Endodermal cell (in vitro differentiated cells): ENCODE data around the gene KRT14. TPM values are rescaled to one million over a fixed set of nuclear protein-coding genes. Genes with fewer than 3 reads are reported as not detected.

ENCODE experiments used
- DNase-seq: peaks from one replicate; pipeline ENCODE4 v3.0.0-alpha.2; 2017
- H3K27ac ChIP-seq: 2 replicates; pipeline ENCODE4 v1.5.1; 2013; ENCODE audit warnings: mild to moderate bottlenecking, low read depth, low read length, moderate library complexity
- H3K27me3 ChIP-seq: 2 replicates; pipeline ENCODE4 v1.6.1; 2013; ENCODE audit warnings: mild to moderate bottlenecking, low read length, moderate library complexity; ENCODE audit not compliant: insufficient read depth, control insufficient read depth, poor library complexity, severe bottlenecking
- H3K36me3 ChIP-seq: 2 replicates; pipeline ENCODE4 v1.7.0; 2013; ENCODE audit warnings: mild to moderate bottlenecking, low read length, moderate library complexity; ENCODE audit not compliant: control insufficient read depth, insufficient read depth
- H3K4me1 ChIP-seq: one replicate; pipeline ENCODE4 v1.7.0; 2013; ENCODE audit warnings: low read length; ENCODE audit not compliant: control insufficient read depth, insufficient read depth
- H3K4me3 ChIP-seq: 2 replicates; pipeline ENCODE4 v1.5.1; 2013; ENCODE audit warnings: mild to moderate bottlenecking, low read length, moderate library complexity
- H3K9ac ChIP-seq: 2 replicates; pipeline ENCODE4 v1.6.1; 2013; ENCODE audit warnings: mild to moderate bottlenecking, low read length, moderate library complexity; ENCODE audit not compliant: poor library complexity, severe bottlenecking; ENCODE audit errors: extremely low read depth
- H3K9me3 ChIP-seq: 2 replicates; pipeline ENCODE4 v1.6.1; 2013; ENCODE audit warnings: mild to moderate bottlenecking, low read length, moderate library complexity; ENCODE audit not compliant: control insufficient read depth
- H3K27ac Mint-ChIP-seq: 2 replicates; pipeline ENCODE4 v1.8.0; 2020; ENCODE audit warnings: mixed read lengths
- H3K27me3 Mint-ChIP-seq: 2 replicates; pipeline ENCODE4 v1.8.0; 2021; ENCODE audit warnings: mild to moderate bottlenecking, mixed read lengths; ENCODE audit not compliant: insufficient read depth
- H3K36me3 Mint-ChIP-seq: 2 replicates; pipeline ENCODE4 v1.8.0; 2020; ENCODE audit warnings: low read depth, mixed read lengths
- H3K4me1 Mint-ChIP-seq: 2 replicates; pipeline ENCODE4 v1.8.0; 2020; ENCODE audit warnings: mixed read lengths
- H3K4me3 Mint-ChIP-seq: 2 replicates; pipeline ENCODE4 v1.8.0; 2020; ENCODE audit warnings: mild to moderate bottlenecking, moderate library complexity, mixed read lengths
- H3K9me3 Mint-ChIP-seq: 2 replicates; pipeline ENCODE4 v1.8.0; 2020; ENCODE audit warnings: mild to moderate bottlenecking, mixed read lengths
- CTCF ChIP-seq: fragments of 200-600 bp; sonication (generic); conservative IDR thresholded peaks from 2 replicates; pipeline ENCODE4 v1.5.0; 2021; ENCODE audit warnings: antibody characterized with exemption, mild to moderate bottlenecking
- WGBS, 2 experiments: methylation state at CpG; one replicate each; pipeline versions ENCODE4 v1.1.5 to v1.1.7; 2013; ENCODE audit warnings: missing lambda C conversion rate in 2 of 2, mixed read lengths in 1 of 2; ENCODE audit not compliant: insufficient coverage in 1 of 2, insufficient read length in 1 of 2; 5-methylcytosine and 5-hydroxymethylcytosine counted together
- total RNA-seq, 2 donors: library from RNA; stranded (reverse); fragmentation: NEBNext Ultra II Directional in 1 of 2; extraction: Animal tissue kit (Norgen Biotek cat#: 25700) in 1 of 2; gene quantifications; 2 replicates in 1 of 2; 3 replicates in 1 of 2; pipeline ENCODE4 v1.2.1, GENCODE V29; 2021

The KRT14 gene
- total RNA-seq, 2 donors from 2014 or later = not detected

GRCh38 chr17:41542357-41542756 lies 44.3 kb downstream of the KRT14 start:
- H3K4me3 ChIP-seq = no peak overlapping the region
- no peaks in the 10 kb centered on the region for H3K36me3 Mint-ChIP-seq
- H3K27me3 ChIP-seq = no peaks in the 10 kb centered on the region
- WGBS, 2 experiments = 67 to 100% methylated on average over 1 of the region's 2 CpGs
- no peak overlapping the region for H3K27ac Mint-ChIP-seq
- no peak overlapping the region for H3K27ac ChIP-seq
- no peak for TF ChIP-seq CTCF
- no peak overlapping the region for H3K4me3 Mint-ChIP-seq
- H3K4me1 Mint-ChIP-seq = peaks cover 47% of the 10 kb centered on the region
- peaks cover 2% of the 10 kb centered on the region for H3K27me3 Mint-ChIP-seq
- no peak for DNase-seq
- no peak overlapping the region for H3K9ac ChIP-seq
- H3K9me3 Mint-ChIP-seq = peaks cover 8% of the 10 kb centered on the region
- no peaks in the 10 kb centered on the region for H3K36me3 ChIP-seq
- H3K9me3 ChIP-seq = peaks cover 8% of the 10 kb centered on the region
- peaks cover 10% of the 10 kb centered on the region for H3K4me1 ChIP-seq

GRCh38 chr17:41540921-41541625 lies 45.6 kb downstream of the KRT14 start:
- whole genome bisulfite sequencing, 2 experiments = 88 to 90% methylated on average over 9 to 10 of the region's 10 CpGs
- Histone ChIP-seq H3K27me3 (no peaks in the 10 kb centered on the region), H3K4me3 (no peak overlapping the region), H3K4me1 (peaks cover 18% of the 10 kb centered on the region), H3K9me3 (no peaks in the 10 kb centered on the region), H3K27ac (no peak overlapping the region), H3K36me3 (no peaks in the 10 kb centered on the region), H3K9ac (no peak overlapping the region)
- peak; percentile 55 for DNase-seq
- Mint-ChIP-seq H3K9me3 (no peaks in the 10 kb centered on the region), H3K27me3 (no peaks in the 10 kb centered on the region), H3K4me1 (peaks cover 60% of the 10 kb centered on the region), H3K36me3 (no peaks in the 10 kb centered on the region), H3K27ac (peak overlapping the region; percentile 78), H3K4me3 (peak overlapping the region; percentile 10)
- no peak for TF ChIP-seq CTCF

DNA sequence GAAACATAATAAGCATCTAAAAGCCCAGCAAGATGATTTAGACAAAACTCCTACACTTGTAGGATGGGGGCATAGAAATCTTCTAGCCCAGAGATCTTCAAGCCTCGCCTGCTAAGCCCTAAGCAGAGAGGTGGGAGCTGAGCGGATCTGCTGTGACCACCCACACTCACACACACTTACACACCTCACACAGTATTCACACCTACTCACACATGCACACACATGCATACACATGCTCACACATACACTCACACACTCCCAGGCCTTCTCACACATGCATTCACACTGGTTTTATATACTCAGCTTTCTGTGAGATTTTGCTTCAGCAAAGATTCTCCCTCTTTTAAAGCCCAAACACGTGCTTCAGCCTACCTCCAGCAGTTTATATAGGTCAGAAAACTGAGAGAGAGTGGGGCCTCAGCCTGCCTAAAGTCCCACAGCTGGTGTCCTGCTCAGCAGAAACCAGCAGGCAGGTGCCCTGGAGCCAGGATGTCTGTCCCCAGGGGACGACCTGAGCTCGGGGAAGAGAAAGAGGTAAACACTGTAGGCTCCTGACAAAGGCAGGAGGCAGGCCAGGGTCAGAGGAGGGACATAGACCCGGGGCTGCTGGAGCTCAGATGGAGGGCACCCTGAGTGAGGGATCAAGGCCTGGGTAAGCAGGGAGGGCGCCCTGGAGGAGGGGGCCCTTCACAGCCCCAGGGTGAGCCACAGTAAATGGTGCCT lies 46.6 kb downstream of the KRT14 start:
- Mint-ChIP-seq H3K4me1 (peaks cover 67% of the 10 kb centered on the region), H3K27me3 (no peaks in the 10 kb centered on the region), H3K9me3 (no peaks in the 10 kb centered on the region), H3K4me3 (peak overlapping the region; percentile 10), H3K36me3 (no peaks in the 10 kb centered on the region), H3K27ac (peak overlapping the region; percentile 78)
- no peaks in the 10 kb centered on the region for H3K9me3 ChIP-seq
- no peak overlapping the region for H3K27ac ChIP-seq
- no peak for TF ChIP-seq CTCF
- H3K4me3 ChIP-seq = no peak overlapping the region
- H3K36me3 ChIP-seq = no peaks in the 10 kb centered on the region
- H3K27me3 ChIP-seq = no peaks in the 10 kb centered on the region
- 52 to 72% methylated on average over 5 to 7 of the region's 7 CpGs for WGBS, 2 experiments
- H3K4me1 ChIP-seq = peaks cover 24% of the 10 kb centered on the region
- peak; percentile 80 for DNase-seq
- no peak overlapping the region for H3K9ac ChIP-seq
